ENCODE results near the gene RNF44. TPM values are rescaled to one million over a fixed set of nuclear protein-coding genes. Genes with fewer than 3 reads are reported as not detected.

RNF44 gene
- total RNA-seq, 1 donor from 2014 or later, result 31.2 TPM

DNA sequence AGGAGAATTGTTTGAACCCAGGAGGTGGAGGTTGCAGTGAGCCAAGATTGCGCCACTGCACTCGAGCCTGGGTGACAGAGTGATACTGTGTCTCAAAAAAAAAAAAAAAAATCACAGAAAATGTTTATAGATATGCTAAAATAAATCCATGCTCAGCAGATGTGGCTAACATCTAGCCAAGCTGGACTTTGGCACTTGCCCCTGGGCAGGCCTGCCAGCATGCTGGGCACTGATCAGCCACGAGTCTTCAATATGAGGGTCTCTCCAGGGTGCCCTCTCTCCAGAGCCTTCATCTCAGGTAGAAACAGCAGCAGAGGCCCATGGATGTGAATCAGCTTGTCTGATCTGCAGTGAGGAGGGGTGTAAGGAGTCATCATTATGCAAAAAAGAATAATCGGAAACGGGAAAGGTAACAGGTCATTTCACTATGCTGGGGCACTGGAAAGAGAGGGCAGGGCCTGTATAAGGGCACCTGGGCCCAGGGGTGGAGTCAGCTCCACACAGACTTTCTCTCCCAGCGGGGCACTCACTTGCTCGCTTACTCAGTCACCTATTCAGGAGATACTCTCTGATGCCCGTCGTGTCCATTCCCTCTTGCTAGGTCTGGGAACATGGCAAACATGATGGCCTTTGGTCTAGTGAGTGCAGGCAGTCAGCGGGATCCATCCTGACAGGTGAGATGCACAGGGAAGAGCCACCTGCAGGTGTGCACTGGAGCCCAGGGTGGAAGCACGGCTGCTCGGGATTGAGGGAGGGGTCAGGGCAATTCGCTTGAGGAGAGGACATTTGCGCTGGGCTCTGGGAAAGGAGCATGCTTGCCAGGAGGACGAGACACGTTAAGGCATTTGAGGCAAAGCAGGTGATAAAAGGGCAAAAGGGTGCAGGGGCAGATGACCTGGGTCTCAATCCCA is 17.1 kb downstream of the RNF44 start:
- H3K36me3 ChIP-seq (ENCODE audit: control insufficient read depth, insufficient read depth, low read length), result no peaks in the 10 kb centered on the region

DNA sequence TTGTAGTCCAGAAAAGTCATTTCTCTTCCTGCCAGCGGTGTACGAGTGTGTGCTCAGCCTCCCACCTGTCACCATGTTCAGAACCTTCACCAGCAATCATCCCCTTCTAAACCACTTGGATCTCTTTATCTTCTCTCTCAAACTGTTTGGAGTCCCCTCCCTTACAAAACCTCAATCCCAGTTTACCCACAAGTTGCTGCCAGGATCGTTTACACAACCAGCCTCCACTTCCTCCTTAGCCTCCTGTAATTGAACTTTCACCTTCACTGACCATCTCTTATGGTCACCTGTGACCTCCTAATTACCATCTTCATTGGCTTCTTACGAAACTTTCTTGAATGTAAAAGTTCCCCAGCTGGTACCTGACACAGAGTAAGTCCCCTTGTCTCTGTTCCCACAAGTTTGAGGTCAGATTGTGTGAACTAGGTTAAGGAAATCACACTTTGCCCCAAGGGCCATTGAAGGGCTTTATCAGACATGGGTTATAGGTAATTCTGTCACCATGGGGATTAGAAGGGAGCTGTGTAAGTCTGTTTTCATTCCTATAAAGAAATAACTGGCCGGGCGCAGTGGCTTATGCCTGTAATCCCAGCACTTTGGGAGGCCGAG is 20.0 kb downstream of the RNF44 start:
- no peaks in the 10 kb centered on the region for H3K36me3 ChIP-seq (ENCODE audit: control insufficient read depth, insufficient read depth, low read length)
- no peak for DNase-seq (ENCODE audit: low read depth)
- H3K4me3 ChIP-seq (ENCODE audit: low read depth, low read length), result no peak overlapping the region
- TF ChIP-seq, protein P1, sequence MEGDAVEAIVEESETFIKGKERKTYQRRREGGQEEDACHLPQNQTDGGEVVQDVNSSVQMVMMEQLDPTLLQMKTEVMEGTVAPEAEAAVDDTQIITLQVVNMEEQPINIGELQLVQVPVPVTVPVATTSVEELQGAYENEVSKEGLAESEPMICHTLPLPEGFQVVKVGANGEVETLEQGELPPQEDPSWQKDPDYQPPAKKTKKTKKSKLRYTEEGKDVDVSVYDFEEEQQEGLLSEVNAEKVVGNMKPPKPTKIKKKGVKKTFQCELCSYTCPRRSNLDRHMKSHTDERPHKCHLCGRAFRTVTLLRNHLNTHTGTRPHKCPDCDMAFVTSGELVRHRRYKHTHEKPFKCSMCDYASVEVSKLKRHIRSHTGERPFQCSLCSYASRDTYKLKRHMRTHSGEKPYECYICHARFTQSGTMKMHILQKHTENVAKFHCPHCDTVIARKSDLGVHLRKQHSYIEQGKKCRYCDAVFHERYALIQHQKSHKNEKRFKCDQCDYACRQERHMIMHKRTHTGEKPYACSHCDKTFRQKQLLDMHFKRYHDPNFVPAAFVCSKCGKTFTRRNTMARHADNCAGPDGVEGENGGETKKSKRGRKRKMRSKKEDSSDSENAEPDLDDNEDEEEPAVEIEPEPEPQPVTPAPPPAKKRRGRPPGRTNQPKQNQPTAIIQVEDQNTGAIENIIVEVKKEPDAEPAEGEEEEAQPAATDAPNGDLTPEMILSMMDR (IDR thresholded peaks at IDR 0.05; ENCODE audit: insufficient read depth, low read length, poor library complexity, severe bottlenecking), result no peak
- no peaks in the 10 kb centered on the region for H3K27me3 ChIP-seq (ENCODE audit: control insufficient read depth, insufficient read depth, low read length)

More for the DNA sequence above, 17.1 kb downstream of the RNF44 start:
- H3K4me3 ChIP-seq (ENCODE audit: low read depth, low read length), result no peak overlapping the region
- H3K27me3 ChIP-seq (ENCODE audit: control insufficient read depth, insufficient read depth, low read length), result no peaks in the 10 kb centered on the region
- TF ChIP-seq, protein P1 (IDR thresholded peaks at IDR 0.05; ENCODE audit: insufficient read depth, low read length, poor library complexity, severe bottlenecking), result no peak
- DNase-seq (ENCODE audit: low read depth), result no peak

DNA sequence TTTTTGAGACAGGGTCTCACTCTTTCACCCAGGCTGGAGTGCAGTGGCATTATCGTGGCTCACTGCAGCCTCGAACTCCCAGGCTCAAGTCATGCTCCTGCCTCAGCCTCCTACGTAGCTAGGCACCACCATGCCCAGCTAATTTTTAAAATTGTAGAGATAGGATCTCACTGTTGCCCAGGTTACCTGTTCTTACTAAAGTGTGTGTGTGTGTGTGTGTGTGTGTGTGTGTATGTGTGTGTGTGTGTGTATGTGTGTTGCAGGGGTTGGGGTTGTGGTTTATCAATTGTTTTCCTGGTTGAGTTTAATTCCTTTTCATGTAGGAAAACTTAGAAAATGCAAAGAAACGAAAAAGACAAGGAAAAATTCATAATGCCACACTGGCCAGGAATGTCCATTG is 21.8 kb downstream of the RNF44 start:
- no peak for DNase-seq (ENCODE audit: low read depth)
- TF ChIP-seq, protein P1 (IDR thresholded peaks at IDR 0.05; ENCODE audit: insufficient read depth, low read length, poor library complexity, severe bottlenecking), result no peak
- no peaks in the 10 kb centered on the region for H3K27me3 ChIP-seq (ENCODE audit: control insufficient read depth, insufficient read depth, low read length)
- H3K36me3 ChIP-seq (ENCODE audit: control insufficient read depth, insufficient read depth, low read length), result no peaks in the 10 kb centered on the region
- H3K4me3 ChIP-seq (ENCODE audit: low read depth, low read length), result no peak overlapping the region

DNA sequence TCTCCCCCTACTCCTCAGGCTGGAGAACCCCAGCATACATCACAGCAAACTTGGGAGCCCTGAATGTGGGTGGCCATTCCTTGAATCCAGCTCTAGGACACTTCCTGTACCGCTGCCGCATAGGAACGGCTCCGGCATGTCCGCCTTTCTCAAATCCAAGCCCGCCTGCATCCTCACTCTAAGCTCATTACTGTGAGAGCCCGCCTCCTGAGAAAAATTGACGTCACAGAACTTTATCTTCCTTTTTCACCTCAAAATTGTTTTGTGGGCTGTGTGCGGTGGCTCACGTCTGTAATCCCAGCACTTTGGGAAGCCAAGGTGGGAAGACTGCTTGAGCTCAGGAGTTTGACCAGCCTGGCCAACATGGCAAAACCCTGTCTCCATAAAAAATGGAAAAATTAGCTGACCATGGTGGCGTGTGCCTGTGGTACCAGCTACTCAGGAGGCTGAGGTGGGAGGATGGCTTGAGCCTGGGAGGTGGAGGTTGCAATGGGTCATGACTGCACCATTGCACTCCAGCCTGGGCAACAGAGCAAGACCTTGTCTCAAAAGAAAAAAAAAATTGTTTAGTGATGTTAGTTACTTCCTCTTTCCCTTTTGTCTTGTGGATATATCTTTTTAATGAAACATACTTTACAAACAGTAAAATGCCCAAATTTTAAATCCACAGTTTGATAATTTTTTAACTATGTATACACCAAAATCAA is 22.8 kb downstream of the RNF44 start:
- TF ChIP-seq, protein P1 (IDR thresholded peaks at IDR 0.05; ENCODE audit: insufficient read depth, low read length, poor library complexity, severe bottlenecking), result no peak
- H3K36me3 ChIP-seq (ENCODE audit: control insufficient read depth, insufficient read depth, low read length), result no peaks in the 10 kb centered on the region
- no peaks in the 10 kb centered on the region for H3K27me3 ChIP-seq (ENCODE audit: control insufficient read depth, insufficient read depth, low read length)
- no peak overlapping the region for H3K4me3 ChIP-seq (ENCODE audit: low read depth, low read length)
- DNase-seq (ENCODE audit: low read depth), result no peak

DNA sequence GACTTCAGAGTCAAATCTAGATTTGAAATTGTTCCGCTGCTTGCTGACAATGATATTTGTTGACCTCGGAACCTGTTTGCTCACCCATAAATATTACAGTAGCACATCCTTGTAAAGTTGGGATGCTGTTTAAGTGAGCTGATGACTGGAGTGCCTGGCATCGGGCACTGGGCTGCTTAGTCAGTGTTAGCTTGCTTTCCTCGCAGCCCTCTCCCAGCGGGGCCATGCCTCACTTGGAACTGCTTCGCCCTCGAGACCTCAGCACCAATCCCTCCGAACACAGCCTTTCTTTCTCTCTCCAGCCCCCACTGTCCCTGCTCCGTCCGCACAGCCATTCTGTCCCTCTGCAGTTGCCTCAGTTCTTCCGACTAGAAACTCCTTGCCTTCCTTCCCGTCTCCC is 23.4 kb downstream of the RNF44 start:
- Histone ChIP-seq H3K4me3 (ENCODE audit: low read depth, low read length) (no peak overlapping the region), H3K27me3 (ENCODE audit: control insufficient read depth, insufficient read depth, low read length) (no peaks in the 10 kb centered on the region), H3K36me3 (ENCODE audit: control insufficient read depth, insufficient read depth, low read length) (no peaks in the 10 kb centered on the region)
- no peak for DNase-seq (ENCODE audit: low read depth)
- TF ChIP-seq, protein P1 (IDR thresholded peaks at IDR 0.05; ENCODE audit: insufficient read depth, low read length, poor library complexity, severe bottlenecking), result no peak
